Muscle of leg (tissue), 11 donors: ENCODE results near the gene DPH7. TPM values are rescaled to one million over a fixed set of nuclear protein-coding genes. Genes with fewer than 3 reads are reported as not detected.
A peak's percentile ranks its signal among the peaks of the same experiment; 100 is the strongest.

Source experiments
- DNase-seq: peaks from one replicate; pipeline ENCODE4 v3.0.0; 2013
- H3K27ac ChIP-seq: one replicate; pipeline ENCODE4 v1.5.1; 2013; ENCODE audit warnings: mild to moderate bottlenecking, low read length, control low read depth
- H3K27me3 ChIP-seq: one replicate; pipeline ENCODE4 v1.6.1; 2013; ENCODE audit warnings: low read length; ENCODE audit not compliant: control insufficient read depth, insufficient read depth
- H3K36me3 ChIP-seq: one replicate; pipeline ENCODE4 v1.6.1; 2013; ENCODE audit warnings: low read length; ENCODE audit not compliant: control insufficient read depth, insufficient read depth
- H3K4me1 ChIP-seq: one replicate; pipeline ENCODE4 v1.6.1; 2013; ENCODE audit warnings: low read length; ENCODE audit not compliant: control insufficient read depth, insufficient read depth
- H3K4me3 ChIP-seq: one replicate; pipeline ENCODE4 v1.5.1; 2013; ENCODE audit warnings: low read length, control low read depth
- H3K9me3 ChIP-seq: replicated peaks from 2 replicates; pipeline ENCODE4 v1.6.1; 2013; ENCODE audit warnings: low read depth, low read length; ENCODE audit not compliant: control insufficient read depth
- WGBS: methylation state at CpG from one replicate; pipeline ENCODE4 v1.1.5; 2013; ENCODE audit warnings: missing lambda C conversion rate; ENCODE audit not compliant: insufficient coverage; 5-methylcytosine and 5-hydroxymethylcytosine counted together
- polyA plus RNA-seq, 8 donors: library from polyadenylated mRNA; unstranded; fragments of 120-200 nt; gene quantifications; one replicate each; pipeline versions ENCODE4 v1.2.1 to v1.2.3, GENCODE V29; 2013; ENCODE audit warnings: inconsistent platforms in 1 of 8, low replicate concordance in 1 of 8; ENCODE audit not compliant: insufficient read length in 8 of 8, insufficient read depth in 1 of 8
- total RNA-seq: library from RNA; stranded (reverse); fragments of 120-200 nt; gene quantifications from one replicate; pipeline ENCODE4 v1.2.4, GENCODE V29; 2013

DPH7 gene
- total and polyA plus RNA-seq, 9 donors = 20.8 to 34.8 (median 27.1) TPM

DNA sequence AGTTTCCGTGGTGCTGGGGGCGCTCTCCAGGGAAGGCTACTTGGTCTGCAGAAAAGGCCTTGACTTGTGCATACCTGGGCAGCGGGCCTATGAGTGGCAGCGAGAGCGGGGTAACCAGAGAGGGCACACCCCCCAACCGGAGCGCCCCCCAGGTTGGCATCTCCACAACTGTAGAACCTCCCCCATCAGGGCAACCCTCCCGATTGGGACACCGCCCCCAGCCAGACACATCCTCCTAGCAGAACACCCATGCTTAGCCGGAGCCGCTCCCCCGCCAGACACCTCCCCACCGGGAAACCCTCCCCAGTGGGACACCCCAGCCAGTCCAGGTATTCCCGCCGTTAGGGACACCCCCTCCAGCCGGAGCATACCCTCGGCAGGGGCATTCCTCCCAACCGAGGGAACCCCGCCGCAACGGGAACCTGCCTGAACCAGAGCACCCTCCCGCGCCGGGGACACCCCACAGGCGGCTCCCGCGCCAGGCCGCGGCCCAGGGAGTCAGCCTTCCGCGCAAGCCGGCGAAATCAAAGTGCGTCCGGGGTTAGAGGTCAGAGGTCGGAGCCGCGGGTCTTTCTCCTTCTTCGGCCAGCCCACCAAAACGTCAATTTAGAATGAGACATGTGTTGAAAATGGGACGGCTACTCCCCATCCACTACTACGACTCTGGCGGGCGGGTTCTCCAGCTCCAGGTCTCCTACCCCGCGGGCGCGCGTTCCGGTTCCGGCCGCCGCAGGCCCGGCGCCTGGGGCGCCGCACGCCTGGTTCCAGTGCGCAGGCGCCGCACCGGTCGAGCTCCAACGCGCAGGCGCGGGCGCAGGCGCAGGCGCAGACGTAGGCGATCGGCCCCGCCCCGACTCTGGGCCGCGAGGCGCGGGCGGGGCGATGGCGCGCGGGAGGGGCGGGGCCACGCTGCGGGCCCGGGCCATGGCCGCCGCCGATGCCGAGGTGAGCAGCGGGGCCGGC, 39.7 kb upstream of the DPH7 start, which contains the start of gene EHMT1:
Gene EHMT1, plus strand, starts transcription at position 901 of the 963 bp plus-strand sequence. Its CDS starts 24 bp downstream, at position 925.
- WGBS = under 1% methylated on average over 81 of the region's 94 CpGs
- DNase-seq = peak; percentile 95
- Histone ChIP-seq H3K9me3 (no peaks in the 10 kb centered on the region), H3K27ac (peak within 1 kb of the TSS; percentile 89), H3K4me1 (peaks cover 27% of the 10 kb centered on the region), H3K4me3 (peak within 1 kb of the TSS; percentile 99), H3K27me3 (no peaks in the 10 kb centered on the region), H3K36me3 (peaks cover 34% of the 10 kb centered on the region)

DNA sequence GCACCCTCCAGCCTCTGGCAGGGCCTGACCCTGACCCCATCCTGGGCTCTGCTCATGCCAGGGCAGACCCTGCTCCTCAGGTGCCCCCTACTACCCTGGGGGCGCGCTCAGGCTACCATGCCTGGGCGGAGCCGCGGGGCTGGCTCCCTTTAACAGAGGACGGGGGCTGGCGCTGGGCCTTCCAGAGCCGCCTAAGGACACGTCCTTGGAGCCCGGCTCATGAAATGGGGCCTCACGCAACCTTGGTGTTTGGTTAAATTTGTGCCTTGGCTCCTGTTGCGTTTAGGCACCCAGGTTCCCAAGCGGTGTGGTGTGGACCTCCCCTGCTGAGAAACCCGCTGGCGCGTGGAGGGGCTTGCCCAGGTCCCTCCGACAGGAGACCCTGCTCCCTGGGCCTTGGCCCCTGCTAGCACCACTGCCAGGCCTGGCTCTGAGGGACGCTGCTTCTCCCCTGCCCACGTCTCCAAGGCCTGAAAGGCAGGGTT, 36.7 kb upstream of the DPH7 start:
- no peak for DNase-seq
- WGBS = 91% methylated on average over 17 of the region's 19 CpGs
- Histone ChIP-seq H3K9me3 (no peaks in the 10 kb centered on the region), H3K36me3 (peaks cover 31% of the 10 kb centered on the region), H3K27me3 (no peaks in the 10 kb centered on the region), H3K4me3 (no peak overlapping the region), H3K4me1 (peaks cover 28% of the 10 kb centered on the region), H3K27ac (no peak overlapping the region)

DNA sequence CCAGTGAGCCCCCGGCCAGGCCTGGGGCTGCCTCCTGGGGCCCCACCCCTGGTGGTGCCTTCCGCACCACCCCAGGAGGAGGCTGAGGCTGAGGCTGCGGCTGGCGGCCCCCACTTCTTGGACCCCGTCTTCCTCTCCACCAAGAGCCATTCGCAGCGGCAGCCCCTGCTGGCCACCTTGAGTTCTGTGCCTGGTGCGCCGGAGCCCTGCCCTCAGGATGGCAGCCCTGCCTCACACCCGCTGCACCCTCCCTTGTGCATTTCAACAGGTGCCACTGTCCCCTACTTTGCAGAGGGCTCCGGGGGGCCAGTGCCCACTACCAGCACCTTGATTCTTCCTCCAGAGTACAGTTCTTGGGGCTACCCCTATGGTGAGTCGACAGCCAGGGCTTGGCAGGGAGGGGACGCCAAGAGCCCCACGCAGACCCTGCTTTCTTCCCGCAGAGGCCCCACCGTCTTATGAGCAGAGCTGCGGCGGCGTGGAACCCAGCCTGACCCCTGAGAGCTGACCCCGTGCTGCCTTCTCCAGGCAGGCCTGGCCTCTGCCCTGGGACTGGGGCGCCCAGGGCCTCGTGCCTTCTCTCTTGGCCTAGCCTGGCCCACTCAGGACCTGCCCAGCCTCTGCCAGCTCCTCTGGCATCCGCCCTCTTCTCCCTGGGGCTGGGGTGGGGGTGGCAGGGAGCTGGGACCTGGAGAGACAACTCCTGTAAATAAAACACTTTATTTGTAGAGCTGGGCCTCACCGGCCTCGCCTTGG, 36.1 kb upstream of the DPH7 start:
- H3K4me3 ChIP-seq = no peak overlapping the region
- H3K27ac ChIP-seq = no peak overlapping the region
- H3K9me3 ChIP-seq = no peaks in the 10 kb centered on the region
- H3K4me1 ChIP-seq = peaks cover 24% of the 10 kb centered on the region
- no peaks in the 10 kb centered on the region for H3K27me3 ChIP-seq
- H3K36me3 ChIP-seq = peaks cover 30% of the 10 kb centered on the region
- WGBS = 90% methylated on average over 22 of the region's 25 CpGs
- DNase-seq = no peak

DNA sequence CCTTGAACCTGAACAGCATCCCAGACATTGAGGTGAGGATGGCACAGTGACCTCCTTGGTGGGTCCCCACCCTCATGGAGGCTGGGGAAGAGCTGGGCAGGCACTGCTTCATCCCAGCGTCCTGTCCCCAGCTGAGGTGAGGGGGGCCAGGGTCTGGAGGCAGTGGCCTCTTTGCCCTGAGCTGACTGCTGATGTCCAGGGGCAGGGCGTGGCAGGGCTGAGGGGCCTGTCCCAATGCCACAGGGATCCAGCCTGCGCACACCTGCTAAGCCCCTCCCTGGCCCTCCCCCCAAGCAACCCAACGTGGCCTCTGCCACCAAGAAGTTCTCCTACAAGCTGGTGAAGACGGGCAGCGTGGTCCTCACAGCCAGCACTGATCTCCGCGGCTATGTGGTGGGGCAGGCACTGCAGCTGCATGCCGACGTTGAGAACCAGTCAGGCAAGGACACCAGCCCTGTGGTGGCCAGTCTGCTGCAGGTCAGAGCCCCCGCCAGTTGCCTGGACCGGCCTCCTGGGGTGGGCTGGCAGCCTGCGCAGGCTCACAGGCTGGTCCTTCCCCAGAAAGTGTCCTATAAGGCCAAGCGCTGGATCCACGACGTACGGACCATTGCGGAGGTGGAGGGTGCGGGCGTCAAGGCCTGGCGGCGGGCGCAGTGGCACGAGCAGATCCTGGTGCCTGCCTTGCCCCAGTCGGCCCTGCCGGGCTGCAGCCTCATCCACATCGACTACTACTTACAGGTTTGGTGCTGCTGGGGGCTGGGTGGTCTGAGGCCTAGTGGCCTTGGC, 35.2 kb upstream of the DPH7 start:
- Histone ChIP-seq H3K4me3 (no peak overlapping the region), H3K9me3 (no peaks in the 10 kb centered on the region), H3K4me1 (peaks cover 21% of the 10 kb centered on the region), H3K27ac (no peak overlapping the region), H3K36me3 (peaks cover 30% of the 10 kb centered on the region), H3K27me3 (no peaks in the 10 kb centered on the region)
- 87% methylated on average over 23 of the region's 27 CpGs for WGBS
- no peak for DNase-seq

DNA sequence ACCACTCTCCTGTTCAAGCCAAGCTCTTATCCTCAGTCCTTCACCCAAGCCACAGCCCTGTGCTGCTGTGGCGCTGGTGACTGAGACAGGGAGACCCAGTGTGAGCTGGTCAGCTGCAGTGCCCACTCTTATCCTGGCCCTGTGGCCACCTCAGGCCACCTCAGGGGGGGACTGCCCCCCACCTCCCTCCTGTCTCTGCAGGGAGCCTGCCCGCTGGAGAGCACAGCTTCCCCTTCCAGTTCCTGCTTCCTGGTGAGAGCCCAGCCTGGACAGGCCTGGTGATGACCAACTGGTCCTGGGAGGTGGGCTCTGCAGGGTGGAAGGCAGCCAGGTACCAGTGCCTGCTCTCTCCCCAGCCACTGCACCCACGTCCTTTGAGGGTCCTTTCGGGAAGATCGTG, 34.5 kb upstream of the DPH7 start:
- DNase-seq = no peak
- no peaks in the 10 kb centered on the region for H3K9me3 ChIP-seq
- H3K27ac ChIP-seq = no peak overlapping the region
- H3K4me1 ChIP-seq = peaks cover 28% of the 10 kb centered on the region
- H3K36me3 ChIP-seq = peaks cover 36% of the 10 kb centered on the region
- H3K4me3 ChIP-seq = no peak overlapping the region
- no peaks in the 10 kb centered on the region for H3K27me3 ChIP-seq
- 92% methylated on average over 3 of the region's 5 CpGs for WGBS

DNA sequence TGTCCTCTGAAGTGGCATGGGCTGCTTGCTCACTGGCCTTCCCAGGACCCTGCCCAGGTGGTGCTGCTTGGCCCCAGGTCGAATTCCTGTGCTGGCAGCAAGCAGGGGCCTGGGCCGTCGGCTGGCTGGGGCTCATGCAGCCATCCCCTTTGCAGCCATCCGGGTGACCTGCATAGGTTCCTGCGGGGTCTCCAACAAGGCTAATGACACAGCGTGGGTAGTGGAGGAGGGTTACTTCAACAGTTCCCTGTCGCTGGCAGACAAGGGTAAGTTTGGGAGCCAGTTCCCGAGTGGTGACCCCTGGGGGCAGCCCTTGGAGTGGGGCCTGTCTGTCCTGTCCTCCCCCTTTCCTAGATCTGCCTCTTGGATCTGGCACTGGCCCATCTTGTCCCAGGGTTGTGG, 34.0 kb upstream of the DPH7 start:
- WGBS = 55% methylated on average over 8 of the region's 8 CpGs
- H3K27ac ChIP-seq = no peak overlapping the region
- no peaks in the 10 kb centered on the region for H3K27me3 ChIP-seq
- H3K4me3 ChIP-seq = no peak overlapping the region
- H3K9me3 ChIP-seq = no peaks in the 10 kb centered on the region
- no peak for DNase-seq
- H3K4me1 ChIP-seq = peaks cover 28% of the 10 kb centered on the region
- peaks cover 36% of the 10 kb centered on the region for H3K36me3 ChIP-seq

DNA sequence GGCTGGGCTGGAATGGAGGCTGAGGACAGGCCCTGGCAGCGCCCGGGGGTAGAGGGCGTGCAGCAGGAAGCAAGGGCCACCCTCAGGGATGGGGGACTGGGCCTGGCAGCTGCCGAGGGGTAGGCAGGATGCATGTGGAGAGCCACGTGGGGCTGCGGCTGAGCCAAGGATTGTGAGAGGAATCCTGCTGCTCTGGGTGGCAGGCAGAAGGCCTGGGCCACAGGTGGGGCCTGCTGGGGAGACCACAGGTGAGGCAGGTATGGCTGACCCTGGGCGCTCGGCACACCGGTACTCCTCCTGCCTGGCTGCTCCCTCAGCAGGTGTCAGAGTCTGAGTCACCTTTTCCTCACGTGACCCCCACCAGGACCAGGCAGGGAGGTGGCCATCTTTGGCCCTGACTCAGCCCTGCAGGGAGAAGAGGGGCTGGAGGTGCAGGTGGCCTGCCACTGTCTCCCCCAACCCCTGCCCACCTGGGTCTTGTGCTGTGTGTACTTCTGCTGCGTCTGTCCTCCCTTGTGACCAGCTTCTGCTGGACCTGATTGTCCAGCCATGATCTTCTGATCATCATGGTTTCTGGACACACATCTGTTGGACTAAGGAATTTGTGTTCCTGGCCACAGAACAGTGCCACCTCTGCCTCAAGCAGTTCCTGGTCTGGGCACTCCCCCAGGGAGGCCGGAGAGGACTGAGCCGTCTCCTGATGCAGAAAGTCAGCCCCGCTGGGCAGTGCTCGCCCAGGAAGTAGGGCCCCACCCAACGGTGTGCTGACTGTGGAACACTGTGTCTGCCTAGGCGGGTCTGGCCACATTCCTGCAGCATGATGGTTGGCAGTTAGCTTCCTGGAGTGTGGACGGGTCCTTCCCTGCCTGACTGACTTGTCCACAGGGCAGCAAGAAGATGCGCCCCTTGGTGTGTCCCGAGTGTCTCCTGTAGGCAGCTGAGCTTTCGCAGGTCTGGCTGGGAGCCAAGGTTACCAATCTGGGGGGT, 33.2 kb upstream of the DPH7 start:
- Histone ChIP-seq H3K27me3 (no peaks in the 10 kb centered on the region), H3K4me1 (peaks cover 31% of the 10 kb centered on the region), H3K36me3 (peaks cover 36% of the 10 kb centered on the region), H3K4me3 (no peak overlapping the region), H3K27ac (no peak overlapping the region), H3K9me3 (no peaks in the 10 kb centered on the region)
- 59% methylated on average over 21 of the region's 21 CpGs for WGBS
- DNase-seq = no peak

DNA sequence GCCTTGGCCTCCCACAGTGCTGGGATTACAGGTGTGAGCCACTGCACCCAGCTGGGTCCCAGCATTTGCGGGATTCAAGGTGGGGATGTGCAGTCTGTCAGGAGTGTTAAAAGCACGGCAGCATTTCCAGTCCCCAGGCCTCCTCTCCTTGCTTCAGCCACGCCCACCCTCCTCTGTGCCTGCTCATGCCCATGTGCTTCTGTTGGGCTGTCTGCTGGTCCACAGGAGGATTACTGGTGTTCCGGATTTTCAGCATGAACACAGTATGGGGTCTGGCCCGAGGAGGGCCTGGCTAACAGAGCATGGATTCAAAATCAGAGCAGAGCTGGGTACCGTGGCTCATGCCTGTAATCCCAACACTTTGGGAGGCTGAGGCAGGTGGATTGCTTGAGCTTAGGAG, 32.2 kb upstream of the DPH7 start:
- Histone ChIP-seq H3K36me3 (peaks cover 34% of the 10 kb centered on the region), H3K9me3 (no peaks in the 10 kb centered on the region), H3K4me1 (peaks cover 39% of the 10 kb centered on the region), H3K27me3 (no peaks in the 10 kb centered on the region), H3K27ac (no peak overlapping the region), H3K4me3 (no peak overlapping the region)
- WGBS = 71% methylated on average over 2 of the region's 6 CpGs
- no peak for DNase-seq
